ENCODE measurements around the gene ARHGAP29.

ARHGAP29 gene

DNA sequence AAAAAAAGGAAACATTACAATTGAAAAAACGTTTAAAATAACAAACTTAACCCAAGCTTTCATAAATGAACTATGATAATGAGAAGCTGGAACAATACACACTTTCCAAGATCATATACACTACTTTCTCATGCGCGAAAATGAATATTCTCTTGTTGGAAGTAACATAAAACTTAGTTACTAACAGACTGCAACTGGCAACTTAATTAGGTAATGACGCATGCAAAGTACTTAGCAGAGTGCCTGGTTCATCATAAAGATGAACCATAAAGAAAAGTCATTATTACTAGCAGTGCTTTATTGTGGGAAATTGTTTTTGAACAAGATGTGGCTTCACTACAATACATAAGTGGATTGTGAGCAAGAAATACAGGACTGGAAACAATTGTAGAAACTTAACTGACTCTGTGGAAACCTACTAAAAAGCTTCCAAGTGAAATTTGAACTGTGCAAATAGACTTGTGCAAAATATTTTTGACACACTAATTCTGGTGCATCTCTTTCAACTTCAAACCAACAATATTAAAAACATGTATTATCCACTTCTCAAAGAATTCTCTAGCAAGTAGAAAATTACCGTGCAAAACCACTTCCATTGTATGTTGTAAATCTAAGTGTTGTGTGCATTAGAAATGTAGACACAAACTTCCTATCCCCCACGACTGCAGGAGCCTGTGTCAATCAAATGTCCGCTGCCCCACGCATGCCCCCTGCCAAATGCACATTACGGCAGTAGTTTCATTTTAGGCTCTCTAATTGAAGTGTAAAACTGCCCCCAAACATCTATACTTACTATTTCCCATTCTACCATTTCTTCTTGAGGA lies 2.0 kb downstream of the ARHGAP29 start:
- DNase-seq, result peak; percentile 49

DNA sequence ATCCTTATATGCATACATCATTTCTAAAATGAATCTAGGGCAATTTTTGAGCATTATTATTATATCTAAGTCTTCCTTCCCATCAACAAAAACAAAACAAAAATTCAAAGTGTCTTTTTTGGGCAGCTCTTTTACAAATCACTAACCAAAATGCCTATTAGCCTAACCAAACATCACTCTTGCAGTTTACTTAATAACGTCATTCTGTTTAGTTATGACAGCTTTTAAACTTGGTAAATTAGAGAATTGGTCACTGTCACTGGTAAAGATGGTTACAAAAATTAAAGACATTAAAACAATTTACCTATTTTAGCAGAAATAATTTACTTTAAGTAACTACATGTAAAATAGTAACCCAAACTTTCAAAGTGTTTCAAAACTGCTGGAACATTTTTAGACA lies 2.8 kb downstream of the ARHGAP29 start:
- DNase-seq, result no peak

DNA sequence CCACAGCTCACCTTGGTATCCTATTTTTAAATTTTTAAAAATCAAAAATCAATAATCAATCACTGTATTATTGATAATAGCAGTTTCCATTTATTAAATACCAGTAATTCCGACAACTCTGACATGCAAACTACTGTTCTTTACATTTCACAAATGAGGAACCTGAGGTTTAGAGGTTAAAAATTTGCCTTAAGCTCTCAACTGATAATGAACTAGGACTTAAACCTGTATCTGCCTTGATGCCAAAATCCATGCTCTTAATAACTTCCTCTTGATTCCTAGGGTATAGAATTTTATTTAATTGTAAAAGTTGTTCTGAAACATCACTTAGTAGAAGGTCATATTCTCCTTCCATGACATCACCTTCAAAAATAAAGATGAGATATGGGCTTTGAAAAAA lies 5.6 kb downstream of the ARHGAP29 start:
- DNase-seq, result no peak

DNA sequence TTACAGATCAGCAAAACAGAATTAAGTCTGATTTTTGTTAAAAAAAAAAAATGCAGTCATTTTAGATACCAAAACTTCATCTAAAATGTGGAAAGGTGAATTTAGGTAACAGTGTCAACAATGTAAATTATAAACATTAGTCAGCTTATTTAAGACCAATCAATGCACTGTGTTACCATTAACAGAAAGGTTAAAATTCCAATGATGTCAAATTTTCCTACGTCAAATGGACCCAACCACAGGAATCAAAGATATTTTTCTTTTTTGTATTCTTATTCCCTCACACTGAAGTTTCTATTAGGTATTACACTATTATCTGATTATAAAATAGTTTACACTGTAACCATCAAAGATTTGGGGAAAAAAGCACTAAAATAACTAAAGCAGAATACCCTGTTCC lies 6.5 kb downstream of the ARHGAP29 start:
- DNase-seq, result no peak

DNA sequence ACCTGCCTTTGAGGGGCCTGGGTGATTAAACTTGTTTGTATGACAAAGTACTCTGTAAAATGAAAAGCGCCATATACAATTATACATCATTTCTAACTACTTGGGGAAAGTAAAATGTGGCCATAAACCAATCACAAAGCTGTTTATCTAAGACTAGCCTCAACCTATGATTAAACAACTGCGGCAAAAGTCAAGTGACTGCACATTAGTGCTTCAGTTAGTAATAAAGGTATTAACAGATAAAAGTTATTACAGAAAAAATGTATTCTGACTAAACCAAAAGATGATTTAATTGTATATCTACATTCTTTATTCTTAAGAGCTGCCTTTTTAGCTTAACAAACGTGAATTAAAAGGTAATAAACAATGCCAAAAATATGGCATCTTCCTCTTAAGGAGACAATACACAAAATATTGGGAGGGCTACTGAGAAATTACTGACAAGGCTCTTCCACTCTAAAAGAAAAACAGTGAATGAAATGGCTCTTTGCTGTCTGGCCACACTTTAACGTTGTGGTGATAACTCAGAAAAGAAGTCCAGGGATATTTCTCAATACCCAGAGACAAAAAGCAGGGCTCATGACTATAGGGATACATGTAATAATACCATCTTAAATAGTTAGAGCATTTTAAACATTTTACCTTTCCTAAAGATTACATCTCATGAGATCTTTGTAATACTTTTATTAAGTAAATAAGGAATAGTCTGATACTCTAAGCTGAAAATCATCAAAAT lies 8.6 kb downstream of the ARHGAP29 start:
- DNase-seq, result no peak

DNA sequence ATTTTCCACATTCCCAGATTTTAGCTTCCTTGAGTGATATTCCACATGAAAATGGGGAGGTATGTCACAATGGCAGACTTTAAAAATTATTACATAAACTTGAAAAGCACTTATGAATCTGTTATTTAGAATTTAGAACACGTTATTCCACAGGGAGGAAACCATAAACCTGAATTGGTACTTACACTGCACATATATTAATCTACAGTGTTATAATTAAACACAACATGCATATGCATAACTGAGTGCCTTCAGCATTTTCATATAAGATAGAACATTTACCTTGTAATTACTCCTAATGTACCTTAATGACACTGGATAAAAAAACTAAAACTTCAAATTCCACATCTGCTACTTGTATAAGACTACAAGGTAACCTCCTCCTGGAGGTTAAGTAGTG lies 9.8 kb downstream of the ARHGAP29 start:
- DNase-seq, result no peak

DNA sequence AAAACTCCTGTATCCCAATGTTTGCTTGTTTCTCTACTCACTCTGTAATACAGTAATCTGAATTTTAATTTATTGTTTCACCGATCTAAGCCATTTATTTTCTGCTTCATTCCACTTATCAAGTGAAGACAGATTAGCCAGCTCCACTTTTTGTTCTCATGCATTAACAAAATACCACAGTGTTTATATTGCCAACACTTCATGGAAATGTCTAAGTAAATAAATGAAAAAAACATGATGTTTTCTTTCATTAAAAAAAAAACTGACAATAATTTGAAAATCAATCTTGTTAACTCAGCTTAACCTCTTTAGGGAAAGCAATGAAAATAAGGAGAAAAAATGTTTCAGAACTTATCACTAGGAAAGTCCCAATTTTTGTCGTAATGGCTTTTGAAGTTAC lies 11.5 kb downstream of the ARHGAP29 start:
- DNase-seq, result no peak

DNA sequence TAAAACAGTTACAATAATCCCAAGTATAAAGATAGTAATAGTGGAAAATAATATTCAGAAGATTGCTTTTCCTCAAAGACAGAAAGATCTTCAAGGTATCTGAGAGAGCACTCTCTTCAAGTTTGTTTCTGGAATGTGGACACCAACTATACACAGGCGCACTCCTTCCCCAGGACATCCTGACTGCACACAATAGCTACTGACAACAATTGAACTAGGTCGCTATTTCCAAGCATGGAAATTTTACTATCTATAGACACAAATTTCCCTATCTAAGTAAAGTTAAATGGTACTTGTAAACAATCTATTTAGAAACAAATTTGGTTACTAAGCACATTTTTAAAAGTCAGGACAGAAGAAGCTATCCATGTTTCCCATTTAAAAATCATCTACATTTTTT lies 19.1 kb downstream of the ARHGAP29 start:
- no peak for DNase-seq

DNA sequence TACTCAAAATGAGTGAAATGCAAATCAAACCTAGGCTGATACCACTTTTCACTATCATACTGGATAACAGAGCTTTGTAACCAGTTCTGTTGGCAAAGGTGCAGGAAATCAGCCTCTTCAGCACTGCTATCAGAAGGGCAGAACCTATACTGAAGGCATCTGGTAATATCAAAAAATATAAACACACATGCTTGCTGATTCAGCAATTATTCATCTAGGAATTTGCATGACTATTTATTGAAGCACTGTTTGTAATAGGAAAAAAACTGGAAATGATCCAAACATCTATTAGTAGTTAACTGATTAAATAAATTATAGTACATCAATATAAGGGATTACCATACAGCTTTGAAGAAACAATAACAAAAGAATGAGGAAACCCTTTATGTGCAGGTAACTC lies 21.4 kb downstream of the ARHGAP29 start:
- no peak for DNase-seq

DNA sequence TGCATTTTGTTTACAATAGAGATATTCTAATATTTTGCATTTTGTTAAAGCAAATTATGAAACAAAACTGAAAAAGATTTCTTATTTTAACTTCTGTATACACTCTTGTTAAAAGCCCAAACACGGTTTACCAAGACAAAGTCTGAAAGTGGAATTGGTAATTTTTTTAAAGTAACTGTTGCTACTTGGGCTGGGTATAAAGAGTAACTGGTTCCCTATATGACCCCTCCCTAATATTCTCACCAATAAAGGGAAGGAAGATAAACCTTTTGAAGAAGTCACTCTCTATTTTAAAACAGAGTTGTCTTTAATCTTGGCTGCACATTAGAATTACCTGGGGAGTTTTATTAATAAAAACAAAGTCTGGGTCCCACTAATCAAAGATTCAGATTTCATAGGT lies 27.4 kb downstream of the ARHGAP29 start:
- no peak for DNase-seq

DNA sequence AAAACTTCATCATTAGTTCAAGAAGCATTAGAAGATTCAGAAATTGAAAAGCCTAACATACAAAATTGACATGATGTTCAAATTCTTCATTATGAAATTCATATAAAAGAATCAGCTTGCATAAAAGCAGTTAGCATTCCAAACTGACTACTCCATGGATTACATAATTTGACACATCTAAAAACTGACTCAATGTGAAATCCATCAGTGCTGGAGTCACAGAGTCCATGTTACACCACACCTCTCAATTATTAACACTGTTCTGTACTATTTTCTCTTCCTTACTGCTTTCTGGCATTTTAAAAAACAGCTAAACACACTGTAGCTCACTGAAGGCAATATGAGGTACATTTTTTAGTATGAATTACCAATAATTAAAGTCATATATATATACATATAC lies 28.0 kb downstream of the ARHGAP29 start:
- DNase-seq, result no peak

DNA sequence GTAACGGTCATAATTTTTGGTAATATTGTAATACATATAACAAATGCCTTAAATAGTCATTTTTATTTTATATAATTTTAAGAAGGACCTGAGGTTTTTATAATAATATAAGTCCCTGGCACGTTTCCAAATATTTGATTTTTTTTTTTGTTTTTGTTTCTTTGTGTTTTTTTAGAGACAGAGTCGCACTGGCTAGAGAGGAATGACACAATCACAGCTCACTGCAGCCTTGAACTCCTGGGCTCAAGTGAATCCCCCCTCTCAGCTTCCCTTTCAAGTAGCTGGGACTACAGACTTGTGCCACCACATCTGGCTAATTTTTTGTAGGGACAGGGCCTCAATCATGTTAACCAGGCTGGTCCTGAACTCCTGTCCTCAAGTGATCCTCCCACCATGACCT lies 29.7 kb downstream of the ARHGAP29 start:
- DNase-seq, result no peak

DNA sequence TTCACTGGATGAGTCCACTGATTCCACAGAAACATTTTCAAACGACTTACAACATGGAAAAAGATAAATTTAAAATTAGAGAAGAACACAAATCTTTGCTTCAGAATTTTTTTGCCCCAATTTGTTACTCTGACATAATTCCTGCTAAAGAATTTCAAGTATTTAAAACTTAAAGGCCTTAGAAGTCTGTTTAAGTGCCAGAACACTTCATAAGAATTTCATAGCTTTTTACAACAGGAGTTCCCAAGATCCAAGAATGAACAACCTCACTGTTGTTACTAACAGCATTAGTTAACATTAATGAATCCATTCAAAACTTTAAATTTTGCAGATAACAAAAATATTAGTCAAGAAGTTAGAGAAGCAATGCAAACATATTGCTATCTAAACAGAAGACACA lies 31.7 kb downstream of the ARHGAP29 start:
- no peak for DNase-seq

DNA sequence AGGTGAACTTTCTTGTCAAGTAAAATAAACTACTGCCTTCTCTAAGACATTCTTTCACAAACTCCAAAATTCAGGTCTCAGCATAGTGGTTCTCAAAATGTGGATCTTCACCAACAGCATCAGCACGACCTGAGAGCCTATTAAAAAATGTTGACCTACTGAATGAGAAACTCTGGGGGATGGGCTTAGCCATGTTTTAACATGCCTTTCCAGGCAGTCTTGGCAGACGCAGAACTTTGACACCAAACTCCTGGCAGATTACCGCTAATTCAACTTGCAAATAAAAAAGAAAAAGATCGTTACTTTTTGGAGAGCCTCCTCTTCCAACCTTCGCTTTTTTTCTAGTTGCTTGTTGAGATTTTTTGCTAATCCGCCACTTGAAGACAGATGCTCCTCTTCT lies 35.1 kb downstream of the ARHGAP29 start:
- no peak for DNase-seq

DNA sequence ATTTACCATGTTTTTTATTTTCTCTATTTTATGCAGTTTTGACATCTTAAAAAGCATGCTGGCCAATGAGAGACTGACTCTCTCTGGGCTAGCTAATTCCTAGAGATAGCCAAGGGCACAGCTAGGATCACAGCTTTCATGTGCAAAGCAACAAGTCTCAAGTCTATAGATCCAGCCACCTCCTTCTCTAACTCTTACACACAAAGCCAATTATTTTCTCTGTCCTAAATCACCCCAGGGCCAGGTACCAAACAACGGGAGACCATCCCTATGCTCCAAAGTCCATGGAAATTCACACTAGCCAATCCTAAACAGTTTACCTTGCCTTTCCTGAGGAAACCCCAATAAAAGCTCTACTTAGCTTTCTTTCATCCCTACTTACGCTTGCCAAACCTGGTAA lies 38.0 kb downstream of the ARHGAP29 start:
- no peak for DNase-seq

DNA sequence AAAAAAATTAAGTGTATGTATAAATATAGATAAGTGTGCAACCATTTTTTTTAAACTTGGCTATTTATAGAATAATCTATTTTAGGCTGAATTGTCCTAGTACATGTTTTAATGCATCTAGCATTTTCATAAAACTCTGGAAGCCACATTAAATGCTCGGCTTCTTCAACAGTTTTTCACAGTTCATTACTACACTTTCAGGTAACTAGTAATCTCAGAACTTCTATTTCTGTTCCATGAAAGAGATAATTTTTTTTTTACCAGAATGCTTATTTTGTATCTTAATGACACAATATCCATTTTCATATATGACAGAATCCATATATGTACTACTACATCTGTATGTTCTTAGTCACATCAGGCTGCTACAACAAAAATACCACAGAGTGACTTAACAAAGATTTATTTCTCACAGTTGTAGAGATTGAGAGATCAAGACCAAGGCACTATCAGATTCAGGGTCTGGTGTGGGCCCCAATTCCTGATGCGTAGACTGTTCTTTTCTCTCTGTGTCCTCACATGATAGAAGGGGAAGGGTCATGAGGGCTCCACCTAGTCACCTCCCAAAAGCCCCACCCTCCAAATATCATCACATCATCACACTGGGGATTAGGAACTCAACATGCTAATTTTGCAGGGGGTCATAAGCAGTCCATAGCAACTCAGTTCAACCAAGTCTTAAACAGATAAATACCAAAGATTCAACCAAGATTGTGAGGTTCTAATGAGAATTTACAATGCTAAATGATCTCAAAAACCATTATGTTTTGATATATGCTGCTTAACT lies 43.1 kb downstream of the ARHGAP29 start:
- DNase-seq, result no peak

DNA sequence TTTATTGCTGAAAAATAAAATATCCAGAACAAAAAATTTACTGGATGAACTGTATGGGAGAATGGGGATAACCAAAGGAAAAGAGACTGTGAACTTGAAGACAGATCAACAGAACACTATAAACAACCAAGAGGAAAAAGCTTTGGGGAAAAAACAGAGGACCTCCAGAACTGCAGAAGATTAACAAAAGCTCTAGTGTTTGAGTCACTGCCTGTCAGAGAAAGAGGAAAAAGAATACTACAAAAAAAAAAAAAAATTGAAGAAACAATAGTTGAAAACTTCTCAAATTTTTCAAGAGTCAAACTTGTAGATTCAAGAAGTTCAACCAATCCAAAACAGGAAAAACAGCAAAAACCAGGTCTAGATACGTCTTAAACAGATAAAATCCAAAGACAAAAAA lies 44.3 kb downstream of the ARHGAP29 start:
- DNase-seq, result no peak

DNA sequence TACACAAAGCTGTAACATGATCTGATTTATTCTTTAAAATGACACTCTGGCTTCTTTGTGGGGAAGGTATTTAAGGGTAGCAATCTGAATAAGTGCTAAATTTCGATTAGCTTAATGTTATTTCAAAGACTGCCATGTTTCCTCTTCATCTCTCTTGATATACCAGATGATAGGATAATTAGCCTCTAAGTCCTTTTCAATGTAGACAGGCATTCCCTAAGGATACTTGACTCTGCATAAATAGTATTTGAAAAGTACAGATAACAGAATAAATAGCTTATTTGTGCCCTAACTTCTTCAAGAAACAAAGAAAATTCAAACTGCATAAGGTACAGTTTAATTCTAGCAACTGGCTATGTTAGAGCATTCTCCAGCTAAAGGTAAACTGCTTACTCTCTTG lies 46.2 kb downstream of the ARHGAP29 start:
- no peak for DNase-seq

DNA sequence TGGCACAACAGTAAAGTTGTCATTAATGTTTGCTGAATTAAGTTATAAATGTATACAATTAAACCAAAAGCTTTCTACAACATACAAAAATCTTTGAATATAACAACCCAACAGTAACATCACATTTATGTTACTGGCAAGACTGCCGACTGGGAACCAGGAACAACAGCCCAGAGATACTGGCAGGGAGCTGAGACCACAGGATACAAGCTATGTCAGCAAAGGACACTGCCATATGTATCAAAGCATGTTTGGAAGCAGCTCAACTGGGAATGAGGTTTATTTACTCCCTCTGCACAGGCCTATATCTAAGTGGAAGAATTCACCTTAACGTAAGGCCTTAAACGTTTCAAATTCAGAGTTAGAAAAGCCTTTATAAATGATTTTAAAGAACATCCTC lies 50.4 kb downstream of the ARHGAP29 start:
- DNase-seq, result no peak

DNA sequence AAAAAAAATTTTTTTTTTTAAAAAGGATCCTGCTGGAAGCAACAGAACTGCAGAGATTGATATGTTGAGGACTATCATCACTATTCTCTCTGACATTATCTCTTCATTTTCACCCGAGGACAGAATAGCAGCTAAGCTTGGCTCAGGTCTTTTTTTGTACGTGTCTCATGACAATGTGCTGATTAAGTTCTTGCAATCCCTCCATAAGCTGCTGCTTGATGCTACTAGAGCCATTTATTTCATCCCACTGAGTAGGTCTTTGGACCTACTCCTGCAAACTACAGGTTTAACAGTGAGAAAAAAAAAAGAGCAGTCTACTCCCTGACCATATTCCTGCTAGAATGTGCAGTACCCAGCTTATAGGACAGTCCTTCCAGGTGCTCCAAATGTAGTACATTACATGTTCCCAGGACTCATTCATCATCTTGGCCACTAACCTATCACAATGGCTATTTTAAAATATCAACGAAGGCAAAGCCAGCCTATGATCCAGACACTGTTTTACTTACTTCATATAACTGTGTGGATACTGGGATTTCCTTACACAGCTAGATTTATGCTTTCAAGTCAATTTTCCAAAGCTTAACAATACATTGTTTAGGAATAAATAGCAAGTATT lies 54.1 kb downstream of the ARHGAP29 start:
- no peak for DNase-seq

DNA sequence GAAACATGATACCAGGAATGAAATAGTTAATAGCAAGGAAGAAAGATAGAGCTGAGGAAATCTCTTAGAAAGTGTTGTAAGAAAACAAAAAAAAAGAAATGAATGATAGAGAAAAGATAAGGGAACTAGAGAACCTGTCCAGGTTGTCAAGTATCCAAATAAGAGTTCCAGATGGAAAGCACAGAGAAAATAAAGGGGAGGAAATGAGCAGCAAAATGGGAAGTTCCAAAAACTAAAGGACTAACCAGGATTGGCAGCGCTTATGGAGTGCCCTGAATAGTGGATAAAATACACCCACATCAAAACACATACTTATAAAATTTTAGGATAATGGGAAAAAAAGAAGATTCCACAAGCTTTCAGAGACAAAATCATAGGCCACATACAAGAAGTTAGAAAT lies 55.2 kb downstream of the ARHGAP29 start:
- no peak for DNase-seq

DNA sequence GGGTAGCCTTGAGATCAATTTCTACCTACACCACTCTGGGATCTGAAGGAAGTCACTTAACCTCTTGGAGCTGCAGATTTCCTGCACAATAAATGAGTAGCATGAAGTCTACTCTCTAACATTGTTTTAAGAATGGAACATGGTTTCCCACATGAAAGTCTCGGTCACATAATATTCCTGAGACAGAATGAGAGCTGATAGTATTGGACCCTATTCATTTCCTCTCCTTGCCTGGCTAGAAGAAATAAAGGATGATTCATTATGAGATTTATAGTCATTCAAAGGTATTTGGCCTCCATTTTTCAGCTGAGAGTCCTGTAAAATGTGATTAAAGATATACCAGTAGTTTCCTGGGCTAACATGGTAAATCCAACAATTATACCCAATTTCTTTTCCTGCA lies 56.7 kb downstream of the ARHGAP29 start:
- no peak for DNase-seq

DNA sequence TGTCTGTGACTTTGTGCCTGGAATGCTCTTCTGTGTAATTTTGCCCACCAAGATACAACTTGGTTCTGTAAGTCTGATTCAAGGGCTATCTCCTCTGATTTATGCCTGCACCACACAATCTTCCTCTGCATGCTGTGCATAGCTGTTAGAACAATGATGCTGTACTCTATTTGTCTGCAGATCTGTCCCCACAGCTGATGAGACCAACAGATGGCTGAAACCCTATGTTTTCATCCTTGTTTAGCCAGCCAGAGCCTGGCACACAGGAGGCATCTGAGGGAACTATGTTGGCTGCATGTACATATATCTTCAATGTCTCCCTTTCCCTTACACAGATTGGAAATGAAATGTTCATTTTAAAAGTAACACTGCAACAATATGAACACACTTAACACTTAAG lies 58.5 kb downstream of the ARHGAP29 start:
- no peak for DNase-seq
